Kidney epithelial cell (primary cell): ENCODE measurements around the gene CLDN15. TPM values are rescaled to one million over a fixed set of nuclear protein-coding genes. Genes with fewer than 3 reads are reported as not detected.

Experiments used
- DNase-seq: peaks from one replicate; pipeline ENCODE4 v3.0.0-alpha.2; 2010; ENCODE audit warnings: low read depth
- H3K27me3 ChIP-seq: 2 replicates; pipeline ENCODE4 v1.6.0; 2011; ENCODE audit warnings: low read length; ENCODE audit not compliant: control insufficient read depth, insufficient read depth
- H3K36me3 ChIP-seq: 2 replicates; pipeline ENCODE4 v1.5.1; 2011; ENCODE audit warnings: low read length; ENCODE audit not compliant: control insufficient read depth, insufficient read depth
- H3K4me3 ChIP-seq: 2 replicates; pipeline ENCODE4 v1.5.1; 2011; ENCODE audit warnings: low read depth, mild to moderate bottlenecking, control low read depth, low read length
- CTCF ChIP-seq: IDR thresholded peaks from 2 replicates; pipeline ENCODE4 v1.5.1; 2011; ENCODE audit warnings: mild to moderate bottlenecking, moderate library complexity, low read length, control low read depth, inconsistent platforms; ENCODE audit not compliant: insufficient read depth, poor library complexity, severe bottlenecking
- total RNA-seq: library from RNA; depleted of rRNA; stranded (reverse); fragments of >200 nt; gene quantifications from 2 replicates; pipeline ENCODE4 v1.2.3, GENCODE V29; 2015

CLDN15 gene
- total RNA-seq, 1 donor from 2014 or later, result 4.8 TPM

GRCh38 chr7:101218236-101219125 lies 19.1 kb downstream of the CLDN15 start:
- no peak for TF ChIP-seq CTCF
- no peak for DNase-seq
- H3K4me3 ChIP-seq, result peak overlapping the region; percentile 63
- H3K27me3 ChIP-seq, result no peaks in the 10 kb centered on the region
- peaks cover 1% of the 10 kb centered on the region for H3K36me3 ChIP-seq

- no peak for TF ChIP-seq CTCF
- Histone ChIP-seq H3K36me3 (peaks cover 1% of the 10 kb centered on the region), H3K4me3 (peak within 1 kb of the TSS; percentile 63), H3K27me3 (no peaks in the 10 kb centered on the region)
- peak; percentile 88 for DNase-seq
These were observed 20.0 kb downstream of the CLDN15 start, which contains the start of the genes PLOD3 and ZNHIT1 for GRCh38 chr7:101217388-101218235. Gene PLOD3, minus strand, starts transcription at chr7:101217581. Its CDS starts 307 bp downstream, at chr7:101217274. Gene ZNHIT1, plus strand, starts transcription at chr7:101218165. Its CDS starts 31 bp downstream, at chr7:101218196.

GRCh38 chr7:101216860-101217387 lies 20.7 kb downstream of the CLDN15 start:
- TF ChIP-seq CTCF, result no peak

GRCh38 chr7:101216001-101216859 lies 21.4 kb downstream of the CLDN15 start:
- H3K36me3 ChIP-seq, result peaks cover 1% of the 10 kb centered on the region
- TF ChIP-seq CTCF, result no peak
- H3K27me3 ChIP-seq, result no peaks in the 10 kb centered on the region
- H3K4me3 ChIP-seq, result peak overlapping the region; percentile 63
- DNase-seq, result no peak

More at GRCh38 chr7:101216860-101217387, 20.7 kb downstream of the CLDN15 start:
- H3K27me3 ChIP-seq, result no peaks in the 10 kb centered on the region
- peaks cover 1% of the 10 kb centered on the region for H3K36me3 ChIP-seq
- DNase-seq, result no peak
- peak overlapping the region; percentile 63 for H3K4me3 ChIP-seq

GRCh38 chr7:101212014-101212413 lies 25.6 kb downstream of the CLDN15 start:
- DNase-seq, result no peak
- Histone ChIP-seq H3K36me3 (peaks cover 1% of the 10 kb centered on the region), H3K4me3 (no peak overlapping the region), H3K27me3 (no peaks in the 10 kb centered on the region)
- TF ChIP-seq CTCF, result no peak
